ENCODE results near the gene TTC17. TPM values are rescaled to one million over a fixed set of nuclear protein-coding genes. Genes with fewer than 3 reads are reported as not detected.
A peak's percentile ranks its signal among the peaks of the same experiment; 100 is the strongest.

Gene TTC17
- total and polyA plus RNA-seq, 9 of the 15 experiments (the other 6 are each of a cell fraction or from before 2014, with no cell fraction given) = 19.7 to 99.1 (median 53.3) TPM

DNA sequence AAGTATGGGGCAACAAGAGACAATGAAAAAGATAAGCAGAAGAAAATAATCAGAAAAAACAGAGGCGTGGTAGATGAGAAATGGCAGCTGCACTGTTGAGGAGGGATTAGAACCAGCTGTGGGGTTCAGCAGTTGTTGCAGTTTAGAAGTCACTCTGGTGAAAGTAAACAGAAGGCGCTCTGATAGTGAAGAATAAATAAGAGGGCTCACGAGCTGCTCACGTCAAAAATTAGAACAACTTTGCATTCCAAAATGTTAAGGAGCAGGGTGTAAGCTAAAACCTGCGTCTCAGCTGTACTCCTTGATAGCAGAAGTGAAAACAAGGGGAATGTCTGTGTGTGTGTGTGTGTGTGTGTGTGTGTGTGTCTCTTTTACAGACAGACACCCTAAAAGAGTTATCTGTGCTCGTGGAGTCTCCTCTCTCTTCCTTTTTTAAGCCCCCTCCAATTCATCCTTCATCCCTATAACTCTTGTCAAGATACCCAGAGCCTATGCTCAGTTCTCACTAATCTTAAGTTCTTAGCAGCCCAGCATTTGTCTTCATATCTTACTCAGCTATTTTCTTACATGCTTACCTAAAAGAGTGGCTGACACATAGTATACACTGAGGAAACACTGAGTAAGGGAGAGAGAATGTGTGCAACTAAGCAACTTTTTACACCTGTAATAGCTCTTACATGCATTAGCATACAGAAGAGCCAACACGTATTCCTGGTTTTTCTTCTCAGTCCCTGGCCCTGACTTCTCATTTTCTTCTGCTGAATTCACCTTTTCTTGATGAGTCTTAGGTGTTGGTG is 8.9 kb downstream of the TTC17 start (continued):
- TF ChIP-seq ZNF121 (CRISPR knock-in tag; conservative IDR thresholded peaks at IDR 0.05) (no peak), HNRNPUL1 (IDR thresholded peaks at IDR 0.05; ENCODE audit: low read length) (no peak), HES1 (IDR thresholded peaks at IDR 0.05; ENCODE audit: low read depth) (no peak), FOXP1 (CRISPR knock-in tag; IDR thresholded peaks at IDR 0.05) (no peak), NFE2L1 (tag; IDR thresholded peaks at IDR 0.05; ENCODE audit: borderline replicate concordance, low read depth) (no peak), ZKSCAN8 (CRISPR knock-in tag; IDR thresholded peaks at IDR 0.05) (peak; percentile 94), CEBPB (tag; IDR thresholded peaks at IDR 0.05) (no peak; the same call in 1 of the 2 replicates), MAFK (IDR thresholded peaks at IDR 0.05; ENCODE audit: low read length) (no peak), ZBTB43 (CRISPR knock-in tag; IDR thresholded peaks at IDR 0.05) (no peak), OTX1 (CRISPR knock-in tag; IDR thresholded peaks at IDR 0.05) (no peak), MEIS2 (IDR thresholded peaks at IDR 0.05; ENCODE audit: partially characterized antibody) (no peak), KLF13 (tag; IDR thresholded peaks at IDR 0.05; ENCODE audit: borderline replicate concordance, low read depth) (no peak), DMBX1 (CRISPR knock-in tag; IDR thresholded peaks at IDR 0.05; ENCODE audit: borderline replicate concordance) (no peak), KLF6 (CRISPR knock-in tag; IDR thresholded peaks at IDR 0.05; ENCODE audit: borderline replicate concordance) (no peak), TEAD4 (IDR thresholded peaks at IDR 0.05; ENCODE audit: low read length) (0 out of 2 replicates have a peak, but pooled peaks have one; percentile 20), TEAD4 (CRISPR knock-in tag; IDR thresholded peaks at IDR 0.05; ENCODE audit: borderline replicate concordance) (no peak), TCF3 (CRISPR knock-in tag; IDR thresholded peaks at IDR 0.05) (no peak), MTF1 (CRISPR knock-in tag; IDR thresholded peaks at IDR 0.05; ENCODE audit: borderline replicate concordance) (no peak), MAFG (tag; conservative IDR thresholded peaks at IDR 0.05) (peak; percentile 67), CBFA2T2 (conservative IDR thresholded peaks at IDR 0.05) (peak; percentile 61), NFIC (IDR thresholded peaks at IDR 0.05) (no peak)
- TF ChIP-seq, protein P1, sequence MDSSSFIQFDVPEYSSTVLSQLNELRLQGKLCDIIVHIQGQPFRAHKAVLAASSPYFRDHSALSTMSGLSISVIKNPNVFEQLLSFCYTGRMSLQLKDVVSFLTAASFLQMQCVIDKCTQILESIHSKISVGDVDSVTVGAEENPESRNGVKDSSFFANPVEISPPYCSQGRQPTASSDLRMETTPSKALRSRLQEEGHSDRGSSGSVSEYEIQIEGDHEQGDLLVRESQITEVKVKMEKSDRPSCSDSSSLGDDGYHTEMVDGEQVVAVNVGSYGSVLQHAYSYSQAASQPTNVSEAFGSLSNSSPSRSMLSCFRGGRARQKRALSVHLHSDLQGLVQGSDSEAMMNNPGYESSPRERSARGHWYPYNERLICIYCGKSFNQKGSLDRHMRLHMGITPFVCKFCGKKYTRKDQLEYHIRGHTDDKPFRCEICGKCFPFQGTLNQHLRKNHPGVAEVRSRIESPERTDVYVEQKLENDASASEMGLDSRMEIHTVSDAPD (CRISPR knock-in tag; IDR thresholded peaks at IDR 0.05) = no peak

Measured in K562 (cell line).